ENCODE data around the gene COPG2. TPM values are rescaled to one million over a fixed set of nuclear protein-coding genes. Genes with fewer than 3 reads are reported as not detected.

COPG2 gene
- total and polyA plus RNA-seq, 2 experiments from 2014 or later, result 4.9 to 66.3 TPM

GRCh38 chr7:130486114-130486953 is 182.2 kb downstream of the COPG2 start:
- H3K36me3 ChIP-seq (ENCODE audit: insufficient read depth), result 0 out of 2 replicates have a peak, but pooled peaks cover 3% of the 10 kb centered on the region
- TF ChIP-seq EZH2 (IDR thresholded peaks at IDR 0.05; ENCODE audit: low read depth, unreplicated experiment) (no peak), POLR2AphosphoS5 (IDR thresholded peaks at IDR 0.05; ENCODE audit: low read depth) (peak; percentile 86), CREB1 (CRISPR knock-in tag; IDR thresholded peaks at IDR 0.05; ENCODE audit: low read depth) (peak; percentile 76), JUNB (IDR thresholded peaks at IDR 0.05; ENCODE audit: unreplicated experiment) (no peak), STAT1 (IDR thresholded peaks at IDR 0.05; ENCODE audit: unreplicated experiment) (no peak), ZNF331 (CRISPR knock-in tag; IDR thresholded peaks at IDR 0.05; ENCODE audit: low read depth) (no peak), ETS1 (IDR thresholded peaks at IDR 0.05) (peak; percentile 14; the same call in 1 of the 2 replicates), REST (IDR thresholded peaks at IDR 0.05; ENCODE audit: unreplicated experiment) (no peak), ZNF114 (CRISPR knock-in tag; IDR thresholded peaks at IDR 0.05) (no peak), NANOG (IDR thresholded peaks at IDR 0.05; ENCODE audit: borderline replicate concordance) (no peak), CTCF (conservative IDR thresholded peaks at IDR 0.05; ENCODE audit: low read depth in 2 of 2) (peak; percentile 70 to 90)
- H3K4me2 ChIP-seq, result peak overlapping the region; percentile 88
- Mint-ChIP-seq H3K4me3 (peak overlapping the region; percentile 89), H3K4me1 (peaks cover 39% of the 10 kb centered on the region), H3K27me3 (ENCODE audit: insufficient read depth, low read depth, poor library complexity) (peaks cover 9% of the 10 kb centered on the region), H3K36me3 (ENCODE audit: low read depth) (peaks cover 24% of the 10 kb centered on the region), H3K9me3 (peaks cover 4% of the 10 kb centered on the region; the same call in 2 of the 3 replicates), H3K27ac (peak overlapping the region; percentile 76)
- DNase-seq (ENCODE audit: low spot score) (peak; percentile 98), ATAC-seq (peak; percentile 92)
- H4K20me1 ChIP-seq (replicated peaks; ENCODE audit: insufficient read depth), result no peaks in the 10 kb centered on the region; the same call in 1 of the 2 replicates
- peak overlapping the region; percentile 75 for H3K4me3 ChIP-seq
- H3K4me1 ChIP-seq (ENCODE audit: insufficient read depth), result peaks cover 31% of the 10 kb centered on the region
- H3K27ac ChIP-seq (ENCODE audit: low read depth), result no peak overlapping the region
- H3K79me2 ChIP-seq (replicated peaks; ENCODE audit: insufficient read depth), result peaks cover 43% of the 10 kb centered on the region
- peaks cover 3% of the 10 kb centered on the region; the same call in 1 of the 2 replicates for H3F3A ChIP-seq (replicated peaks; ENCODE audit: low read depth)
- H2AFZ ChIP-seq, result peak overlapping the region; percentile 91
- H3K9me2 ChIP-seq (ENCODE audit: insufficient read depth), result peaks cover 6% of the 10 kb centered on the region; the same call in 1 of the 2 replicates
- H3K27me3 ChIP-seq (ENCODE audit: insufficient read depth), result no peaks in the 10 kb centered on the region
